Occipital lobe (tissue), 2 donors: ENCODE data around the gene ZNF783. TPM values are rescaled to one million over a fixed set of nuclear protein-coding genes. Genes with fewer than 3 reads are reported as not detected.
"Not testable (repeated sequence)": the region's sequence is repeated elsewhere in the genome, so short reads cannot be mapped to it uniquely, and the experiment has no call there.

Experiments
- DNase-seq: peaks from one replicate; lab custom pipeline; 2025; lab: John Stamatoyannopoulos, UW
- total RNA-seq: library from RNA; depleted of rRNA; stranded (reverse); fragments of >200 nt; gene quantifications from one replicate; pipeline ENCODE4 v1.2.3, GENCODE V29; 2014

Gene ZNF783
- total RNA-seq, 1 donor from 2014 or later = 13.3 TPM

- DNase-seq = no peak
These were observed 21.4 kb upstream of the ZNF783 start for GRCh38 chr7:149240637-149241036.

GRCh38 chr7:149241696-149242095 lies 20.3 kb upstream of the ZNF783 start:
- no peak for DNase-seq

- no peak for DNase-seq
These were observed 16.8 kb upstream of the ZNF783 start for GRCh38 chr7:149245244-149245643.

- DNase-seq = no peak
These were observed 16.3 kb upstream of the ZNF783 start for GRCh38 chr7:149245744-149246143.

GRCh38 chr7:149248777-149249176 lies 13.2 kb upstream of the ZNF783 start:
- DNase-seq = no peak

- DNase-seq = not testable (repeated sequence)
These were observed 11.8 kb upstream of the ZNF783 start for GRCh38 chr7:149250151-149250550.

GRCh38 chr7:149251518-149251917 lies 10.5 kb upstream of the ZNF783 start:
- DNase-seq = not testable (repeated sequence)

- DNase-seq = no peak
These were observed 9.6 kb upstream of the ZNF783 start for GRCh38 chr7:149252378-149252777.

- no peak for DNase-seq
These were observed 8.3 kb upstream of the ZNF783 start for GRCh38 chr7:149253665-149254064.

GRCh38 chr7:149254181-149254858 lies 7.7 kb upstream of the ZNF783 start:
- no peak for DNase-seq

- no peak for DNase-seq
These were observed 6.8 kb upstream of the ZNF783 start for GRCh38 chr7:149255174-149255573.

GRCh38 chr7:149256568-149256967 lies 5.4 kb upstream of the ZNF783 start:
- no peak for DNase-seq

GRCh38 chr7:149257146-149257545 lies 4.8 kb upstream of the ZNF783 start:
- no peak for DNase-seq

- DNase-seq = no peak
These were observed 624 bp upstream of the ZNF783 start for GRCh38 chr7:149261316-149261828.

- no peak for DNase-seq
These were observed 4.5 kb downstream of the ZNF783 start for GRCh38 chr7:149266451-149266850.

GRCh38 chr7:149267733-149268132 lies 5.7 kb downstream of the ZNF783 start:
- DNase-seq = no peak

GRCh38 chr7:149274424-149274823 lies 12.4 kb downstream of the ZNF783 start:
- DNase-seq = not testable (repeated sequence)

GRCh38 chr7:149277871-149278270 lies 15.9 kb downstream of the ZNF783 start:
- DNase-seq = no peak

- no peak for DNase-seq
These were observed 16.4 kb downstream of the ZNF783 start for GRCh38 chr7:149278396-149278795.

- DNase-seq = no peak
These were observed 17.2 kb downstream of the ZNF783 start for GRCh38 chr7:149279111-149279743.

- no peak for DNase-seq
These were observed 18.2 kb downstream of the ZNF783 start for GRCh38 chr7:149280151-149280550.

- DNase-seq = no peak
These were observed 18.9 kb downstream of the ZNF783 start for GRCh38 chr7:149280661-149281507.
